GM18951 (cell line): ENCODE results near the gene GRK5.

Experiments
- POLR2A ChIP-seq: IDR thresholded peaks from 4 replicates; pipeline ENCODE4 v1.6.1; 2011; ENCODE audit warnings: mild to moderate bottlenecking; ENCODE audit not compliant: insufficient read length, insufficient read depth; ENCODE audit errors: extremely low read depth
- in situ Hi-C: fragments of 300-500 bp; cut with MboI; formaldehyde crosslinking; loops from one replicate; pipeline ENCODE4 v1.12.0; 2022; ENCODE audit warnings: low sequenced_read_pairs, mixed read lengths, inconsistent platforms; ENCODE audit not compliant: unreplicated experiment

GRK5 gene

GRCh38 chr10:119350502-119351097, 143.2 kb downstream of the GRK5 start:
- in situ Hi-C loops = no loop called here
- TF ChIP-seq POLR2A = no peak

GRCh38 chr10:119351189-119351588, 143.8 kb downstream of the GRK5 start:
- no peak for TF ChIP-seq POLR2A
- in situ Hi-C loops = no loop called here

GRCh38 chr10:119352042-119352441, 144.7 kb downstream of the GRK5 start:
- no peak for TF ChIP-seq POLR2A
- in situ Hi-C loops = no loop called here

GRCh38 chr10:119352807-119353206, 145.4 kb downstream of the GRK5 start:
- in situ Hi-C loops = no loop called here
- TF ChIP-seq POLR2A = no peak

- TF ChIP-seq POLR2A = no peak
- in situ Hi-C loops = no loop called here
Observed at GRCh38 chr10:119353421-119353820, 146.1 kb downstream of the GRK5 start.

GRCh38 chr10:119355930-119356329, 148.6 kb downstream of the GRK5 start:
- in situ Hi-C loops = no loop called here

GRCh38 chr10:119357412-119358151, 150.2 kb downstream of the GRK5 start:
- no peak for TF ChIP-seq POLR2A
- in situ Hi-C loops = no loop called here

More at GRCh38 chr10:119355930-119356329, 148.6 kb downstream of the GRK5 start:
- TF ChIP-seq POLR2A = no peak

GRCh38 chr10:119358152-119358512, 150.8 kb downstream of the GRK5 start:
- no peak for TF ChIP-seq POLR2A
- in situ Hi-C loops = no loop called here

GRCh38 chr10:119358567-119358966, 151.2 kb downstream of the GRK5 start:
- in situ Hi-C loops = no loop called here
- no peak for TF ChIP-seq POLR2A

GRCh38 chr10:119359025-119359424, 151.7 kb downstream of the GRK5 start:
- TF ChIP-seq POLR2A = no peak
- in situ Hi-C loops = no loop called here

GRCh38 chr10:119360181-119360921, 153.0 kb downstream of the GRK5 start:
- in situ Hi-C loops = no loop called here
- TF ChIP-seq POLR2A = no peak

GRCh38 chr10:119361037-119361436, 153.7 kb downstream of the GRK5 start:
- TF ChIP-seq POLR2A = no peak
- in situ Hi-C loops = no loop called here

GRCh38 chr10:119362122-119362521, 154.8 kb downstream of the GRK5 start:
- no peak for TF ChIP-seq POLR2A
- in situ Hi-C loops = no loop called here
